GM21367 (cell line): ENCODE data around the gene YBEY.
"Not testable (repeated sequence)": the region's sequence is repeated elsewhere in the genome, so short reads cannot be mapped to it uniquely, and the experiment has no call there.

Source experiments
- ATAC-seq: cut with Tn5 transposase; IDR thresholded peaks from one replicate; pipeline ENCODE4 v1.9.1; 2021; ENCODE audit not compliant: unreplicated experiment

Gene YBEY, protein sequence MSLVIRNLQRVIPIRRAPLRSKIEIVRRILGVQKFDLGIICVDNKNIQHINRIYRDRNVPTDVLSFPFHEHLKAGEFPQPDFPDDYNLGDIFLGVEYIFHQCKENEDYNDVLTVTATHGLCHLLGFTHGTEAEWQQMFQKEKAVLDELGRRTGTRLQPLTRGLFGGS

DNA sequence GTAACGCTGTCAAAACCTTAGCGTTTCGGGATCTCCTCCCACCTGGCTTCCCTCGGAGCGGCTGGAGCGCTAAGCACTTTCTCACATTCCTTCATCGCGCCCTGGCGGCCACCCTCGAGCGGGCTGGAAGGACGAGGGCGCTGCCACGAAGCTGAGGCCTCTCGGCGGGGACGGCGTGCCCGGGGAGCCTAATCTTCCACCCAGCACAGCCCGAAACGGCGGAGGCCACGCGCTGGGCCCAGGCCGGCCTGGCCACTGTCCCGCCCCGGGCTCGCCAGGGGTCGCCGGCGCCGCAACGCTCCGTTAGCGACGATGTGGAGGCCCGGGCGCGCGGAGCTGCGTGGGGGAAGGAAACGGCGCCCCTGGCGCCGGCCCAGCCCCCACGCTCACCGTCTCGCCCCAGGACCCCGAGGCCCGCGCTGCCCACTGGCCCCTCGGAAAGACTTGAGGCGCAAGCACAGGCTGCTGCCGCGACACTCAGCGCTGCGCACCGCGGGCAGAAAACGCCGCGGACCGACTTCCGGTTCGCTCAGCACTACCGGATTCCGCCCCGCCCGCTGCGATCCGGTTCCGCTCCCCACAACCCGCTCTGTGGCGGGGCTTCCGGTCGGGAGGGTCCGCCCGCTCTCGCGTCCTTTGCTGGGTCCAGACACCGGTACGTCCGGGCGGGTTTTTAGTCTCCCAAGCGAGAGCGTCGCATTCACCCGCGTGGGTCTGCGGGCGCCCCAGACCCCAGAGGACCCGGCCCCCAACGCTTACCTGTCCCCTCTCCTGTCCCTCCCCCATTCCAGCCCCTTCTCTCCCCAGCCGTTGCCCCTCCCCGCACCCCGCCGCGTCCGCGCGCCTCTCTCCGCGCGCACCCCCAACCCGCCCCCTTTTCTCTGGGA is at the start of gene YBEY:
YBEY (plus strand) TSS at position 582 of the 887 bp plus-strand sequence. CDS start 572 bp downstream, outside the sequence.
- peak; percentile 73 for ATAC-seq

DNA sequence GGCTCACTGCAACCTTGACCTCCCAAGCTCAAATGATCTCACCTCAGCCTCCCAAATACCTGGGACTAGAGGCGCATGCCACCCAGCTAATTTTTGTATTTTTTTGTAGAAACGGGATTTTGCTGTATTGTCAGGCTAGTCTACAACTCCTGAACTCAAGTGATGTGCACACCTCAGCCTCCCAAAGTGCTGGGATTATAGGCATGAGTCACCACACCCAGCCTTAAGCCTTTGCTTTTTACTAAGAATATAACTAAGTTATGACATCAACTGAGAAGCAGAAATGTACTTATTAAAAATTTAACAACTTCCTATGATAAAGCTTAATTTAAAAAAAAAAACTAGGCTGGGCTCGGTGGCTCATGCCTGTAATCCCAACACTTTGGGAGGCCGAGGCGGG is 48.7 kb upstream of the YBEY start:
- no peak for ATAC-seq

DNA sequence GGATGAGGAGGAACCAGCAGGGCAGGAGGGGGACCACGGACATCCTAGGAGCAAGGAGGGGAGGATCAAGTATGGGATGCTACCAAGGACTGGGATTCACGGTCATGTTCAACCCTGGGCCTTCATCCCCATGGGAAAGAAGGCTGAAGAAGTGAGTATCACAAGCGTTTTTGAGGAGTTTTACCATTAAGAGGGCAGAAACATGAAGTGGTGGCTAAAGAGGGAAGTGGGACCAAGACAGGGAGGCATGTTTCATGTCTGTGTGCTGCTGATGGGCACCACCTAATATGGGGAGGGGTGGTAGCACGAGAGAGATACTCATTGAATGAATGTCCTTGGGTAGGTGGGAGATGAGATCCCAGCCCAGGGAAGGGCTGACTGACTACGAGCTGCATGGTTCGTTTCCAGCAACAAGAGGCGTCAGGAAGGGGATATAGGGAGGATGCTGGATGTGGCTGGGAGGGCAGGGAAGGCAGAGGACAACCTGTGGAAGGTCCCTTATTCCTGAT is 46.3 kb upstream of the YBEY start:
- ATAC-seq: no peak

DNA sequence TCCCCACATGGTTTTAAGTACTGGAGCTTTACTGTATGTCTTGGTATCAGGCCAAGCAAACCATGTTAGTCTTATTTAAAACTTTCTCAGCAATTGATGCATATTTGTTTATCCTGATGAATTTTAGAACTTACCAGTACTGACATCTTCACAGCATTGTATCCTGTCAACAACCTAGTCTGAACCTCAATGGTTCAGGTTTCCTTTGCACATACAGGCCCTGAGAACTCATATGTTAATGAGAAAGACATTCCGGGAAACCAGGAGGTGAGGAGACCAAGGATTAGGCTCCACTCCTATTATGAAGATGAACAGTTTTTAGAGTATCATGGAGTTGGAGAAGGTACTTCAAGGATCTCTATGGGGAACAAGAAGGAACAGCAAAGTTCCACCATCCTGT is 44.6 kb upstream of the YBEY start:
- ATAC-seq: not testable (repeated sequence)

DNA sequence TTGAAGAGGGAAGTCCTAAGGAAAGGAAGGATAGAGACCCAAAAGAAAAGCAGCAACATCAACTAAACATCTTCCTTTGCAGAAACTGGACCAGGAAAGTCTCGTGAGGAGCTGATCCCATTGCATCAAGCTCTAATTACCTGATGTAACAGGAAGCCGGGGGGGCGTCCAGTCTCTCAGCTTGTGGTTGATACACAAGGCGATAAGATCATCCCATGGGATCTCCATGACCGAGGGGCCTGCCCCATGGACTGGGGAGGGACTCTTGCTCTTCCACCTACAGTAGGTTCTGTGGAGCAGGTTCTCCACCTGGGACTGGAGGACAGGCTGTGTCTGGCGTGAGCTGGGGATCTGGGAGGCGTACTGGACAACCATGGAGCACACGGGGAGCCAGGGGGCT is 42.8 kb upstream of the YBEY start:
- no peak for ATAC-seq

DNA sequence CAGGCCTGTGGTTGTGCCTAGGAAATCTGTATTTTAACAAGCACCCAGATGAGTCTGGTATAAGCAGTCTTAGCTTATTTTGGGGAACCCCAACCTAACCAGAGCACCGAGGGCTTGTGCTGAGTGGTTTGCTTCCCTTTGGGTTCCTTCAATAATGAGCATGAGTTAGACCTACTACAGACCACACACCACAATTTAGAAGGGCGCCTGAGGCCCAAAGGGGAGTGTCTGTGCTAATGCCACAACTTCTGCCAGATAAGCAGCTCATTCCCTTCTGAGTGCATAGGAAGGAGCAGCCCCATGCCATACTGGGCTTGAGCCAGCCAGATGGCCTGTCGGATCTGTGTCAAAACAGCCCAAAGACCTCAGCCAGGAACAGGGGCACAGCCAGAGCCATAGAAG is 42.2 kb upstream of the YBEY start:
- ATAC-seq: no peak

DNA sequence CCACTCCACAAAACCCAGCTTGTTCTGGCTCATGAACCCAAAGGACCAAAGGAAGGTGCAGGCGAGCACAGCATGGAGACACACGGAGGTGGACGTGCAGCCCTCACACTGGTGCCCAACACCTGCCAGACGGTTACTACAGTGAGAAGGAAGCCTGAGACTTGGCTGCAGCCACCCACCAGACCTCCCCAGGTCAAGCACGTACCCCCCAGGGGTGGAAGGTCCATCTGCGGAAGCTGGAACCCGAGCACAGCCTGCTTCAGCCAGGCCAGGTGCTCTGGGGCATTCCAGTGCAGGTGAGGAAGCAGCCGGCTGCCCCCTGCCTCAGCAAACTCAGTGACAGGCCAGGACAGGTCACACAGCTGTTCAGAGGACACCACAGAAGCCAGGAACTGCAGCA is 41.5 kb upstream of the YBEY start:
- no peak for ATAC-seq

DNA sequence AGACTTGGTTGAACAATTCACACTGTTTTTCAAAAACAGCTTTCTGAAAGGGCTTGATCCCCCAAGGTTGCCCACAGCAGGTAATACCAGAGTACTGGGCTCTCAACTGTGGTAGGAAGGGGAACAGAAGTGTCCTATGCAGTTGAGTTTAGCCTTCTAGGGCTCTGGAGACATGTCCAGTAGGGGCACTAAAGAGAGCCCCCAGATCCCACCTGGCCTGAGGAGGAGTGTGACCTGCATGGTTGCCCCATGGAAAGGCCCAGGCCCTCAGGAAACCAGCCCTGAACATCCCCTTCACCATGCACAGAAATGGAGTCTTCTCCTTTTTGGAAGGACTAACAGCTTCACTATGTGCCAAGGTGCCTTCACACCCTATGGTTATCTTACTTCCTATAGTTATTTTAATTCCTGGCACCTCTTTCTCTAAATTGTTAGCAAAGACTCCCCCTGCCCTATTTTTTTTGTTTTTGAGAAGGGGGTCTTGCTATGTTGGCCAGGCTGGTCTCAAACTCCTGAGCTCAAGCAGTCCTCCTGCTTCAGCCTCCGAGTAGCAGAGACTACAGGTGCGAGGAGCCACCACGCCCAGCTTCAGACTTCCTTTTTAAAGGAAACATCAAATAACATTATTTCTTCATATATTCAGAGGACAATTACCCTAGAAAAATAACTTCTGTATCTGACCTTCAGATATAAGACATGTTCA is 40.8 kb upstream of the YBEY start:
- ATAC-seq: no peak

DNA sequence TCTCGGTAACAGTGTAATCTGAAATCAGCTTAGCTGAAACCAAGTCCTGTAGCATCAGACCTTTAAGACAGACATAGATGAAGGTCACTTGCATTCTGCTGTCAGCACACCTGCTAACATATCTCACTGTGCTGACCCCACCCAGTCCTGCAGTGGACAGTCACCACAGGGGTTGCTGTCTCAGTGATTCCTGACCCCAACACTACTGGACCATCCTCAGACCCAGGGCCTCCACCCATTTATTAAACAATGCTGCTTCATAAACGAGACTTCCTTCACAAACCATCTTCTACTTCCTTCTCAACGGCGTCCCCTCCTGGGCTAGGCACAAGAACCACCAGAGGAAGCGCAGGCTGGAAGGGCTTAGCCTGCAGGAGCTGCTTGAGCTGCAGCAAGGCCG is 39.8 kb upstream of the YBEY start:
- ATAC-seq: no peak

DNA sequence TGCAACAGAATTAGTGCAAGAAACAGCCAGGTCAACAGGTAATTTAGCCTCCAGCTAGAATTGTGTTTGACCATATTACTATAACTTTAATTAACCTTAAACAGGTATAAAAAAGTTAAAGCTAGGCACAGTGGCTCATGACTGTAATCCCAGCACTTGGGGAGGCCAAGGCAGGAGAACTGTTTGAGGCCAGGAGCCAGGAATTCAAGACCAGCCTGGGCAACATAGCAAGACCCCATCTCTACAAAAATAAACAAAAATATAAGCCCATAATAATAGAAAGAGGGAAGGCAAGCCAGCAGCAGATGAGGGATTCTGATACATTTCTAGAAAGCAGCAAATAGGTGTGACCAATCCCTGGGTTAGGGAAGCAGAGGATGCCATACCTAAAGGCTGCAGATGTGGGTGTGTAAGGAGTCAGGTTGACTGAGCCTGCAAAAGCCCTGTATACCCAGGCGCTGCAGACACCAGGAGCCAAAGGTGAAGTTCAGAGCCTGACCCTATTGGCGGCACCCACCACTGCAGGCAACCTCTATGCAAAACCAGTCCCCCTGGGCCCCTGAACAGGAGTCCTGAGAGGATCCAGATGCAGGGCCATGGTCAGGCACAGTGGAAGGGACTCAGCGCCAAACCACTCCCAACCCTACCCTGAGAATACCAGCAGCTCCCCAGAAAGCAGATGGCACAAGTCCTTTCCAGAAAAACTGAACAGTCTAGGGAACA is 38.3 kb upstream of the YBEY start:
- ATAC-seq: no peak

DNA sequence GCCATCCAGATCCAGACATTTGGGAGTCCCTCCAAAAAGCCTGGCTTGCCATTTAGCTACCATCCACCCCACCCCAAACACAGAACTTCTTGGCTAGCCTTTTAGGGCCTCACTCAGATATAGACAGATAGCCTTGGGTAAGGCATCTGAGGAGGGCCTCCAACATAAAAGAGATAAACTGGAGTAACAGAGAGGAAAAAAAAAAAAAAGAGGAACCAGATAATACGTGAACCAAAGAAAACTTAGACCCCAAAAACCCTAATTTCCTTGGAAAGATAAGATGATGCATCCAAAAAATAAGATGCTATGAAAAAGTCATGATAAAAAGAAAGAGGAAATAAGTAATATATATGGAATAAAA is 37.7 kb upstream of the YBEY start:
- no peak for ATAC-seq

DNA sequence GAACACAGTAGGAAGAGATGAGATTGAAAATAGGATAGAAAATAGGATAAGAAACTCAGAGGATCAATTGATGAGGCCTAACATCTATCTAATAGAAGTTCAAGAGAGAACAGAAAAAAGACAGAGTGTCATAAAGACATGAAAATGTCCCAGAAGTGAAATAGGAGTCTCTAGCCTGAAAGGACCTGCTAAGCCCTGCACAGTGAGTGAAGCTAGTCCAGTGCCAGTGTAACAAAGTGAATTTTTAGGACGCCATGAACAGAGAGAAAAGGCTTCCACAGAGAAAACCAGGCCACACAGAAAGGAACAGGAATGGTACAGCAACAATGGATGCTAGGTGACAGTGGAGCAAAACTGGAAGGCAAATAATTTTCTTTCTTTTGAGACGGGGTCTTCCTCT is 37.3 kb upstream of the YBEY start:
- ATAC-seq: no peak

DNA sequence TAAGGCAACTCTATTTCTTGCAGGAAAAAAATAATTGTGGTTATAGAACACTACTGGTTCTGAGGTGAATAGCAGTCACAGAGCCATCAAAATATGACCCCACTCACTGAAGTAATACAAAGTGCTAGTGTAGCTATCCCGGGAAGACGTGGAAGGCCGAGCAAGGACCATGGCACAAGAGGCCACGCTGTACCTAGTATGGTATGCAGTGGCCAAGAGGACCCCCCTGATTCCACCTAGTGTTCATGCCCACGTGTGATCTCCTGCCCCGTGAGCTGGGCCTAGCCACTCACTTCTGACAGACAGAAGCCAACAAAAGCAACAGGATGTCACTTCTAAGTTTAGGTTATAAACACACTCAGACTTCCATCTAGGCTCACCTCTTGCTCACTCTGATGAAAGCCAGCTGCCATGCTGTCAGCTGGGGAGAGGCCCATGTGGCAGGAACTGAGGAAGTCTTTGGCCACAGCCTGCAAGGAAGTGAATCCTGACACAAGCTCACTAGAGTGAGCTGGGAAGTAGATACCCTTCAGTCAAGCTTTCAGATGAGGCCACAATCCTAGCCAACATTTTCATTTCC is 35.9 kb upstream of the YBEY start:
- ATAC-seq: no peak

DNA sequence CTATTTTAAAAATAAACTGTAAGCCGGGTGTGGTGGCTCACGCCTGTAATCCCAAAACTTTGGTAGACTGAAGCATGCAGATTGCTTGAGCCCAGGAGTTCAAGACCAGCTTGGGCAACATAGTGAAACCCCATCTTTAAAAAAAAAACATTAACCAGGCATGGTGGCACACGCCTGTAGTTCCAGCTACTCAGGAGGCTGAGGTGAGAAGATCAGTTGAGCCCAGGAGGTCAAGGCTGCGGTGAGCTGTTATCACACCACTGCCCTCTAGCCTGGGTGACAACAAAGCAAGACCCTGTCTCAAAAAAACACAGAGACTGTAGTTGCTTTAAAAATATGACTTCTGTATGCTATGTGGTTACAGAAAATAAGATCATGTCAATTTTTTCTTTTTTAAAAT is 33.3 kb upstream of the YBEY start:
- no peak for ATAC-seq

DNA sequence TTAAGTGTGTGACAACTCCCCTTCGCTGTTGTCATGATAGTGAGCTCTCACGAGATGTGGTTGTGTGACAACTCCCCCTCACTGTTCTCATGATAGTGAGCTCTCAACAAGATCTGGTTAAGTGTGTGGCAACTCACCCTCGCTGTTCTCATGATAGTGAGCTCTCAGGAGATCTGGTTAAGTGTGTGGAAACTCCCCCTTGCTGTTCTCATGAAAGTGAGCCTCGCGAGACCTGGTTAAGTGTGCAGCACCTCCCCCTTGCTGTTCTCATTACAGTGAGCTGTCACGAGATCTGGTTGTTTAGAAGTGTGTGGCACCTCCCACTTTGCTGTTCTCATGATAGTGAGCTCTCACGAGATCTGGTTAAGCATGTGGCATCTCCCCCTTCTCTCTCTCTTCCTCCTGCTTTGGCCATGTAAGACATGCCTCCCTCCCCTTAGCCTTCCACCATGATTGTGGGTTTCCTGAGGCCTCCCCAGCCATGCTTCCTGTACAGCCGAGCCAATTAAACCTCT is 32.5 kb upstream of the YBEY start:
- no peak for ATAC-seq

DNA sequence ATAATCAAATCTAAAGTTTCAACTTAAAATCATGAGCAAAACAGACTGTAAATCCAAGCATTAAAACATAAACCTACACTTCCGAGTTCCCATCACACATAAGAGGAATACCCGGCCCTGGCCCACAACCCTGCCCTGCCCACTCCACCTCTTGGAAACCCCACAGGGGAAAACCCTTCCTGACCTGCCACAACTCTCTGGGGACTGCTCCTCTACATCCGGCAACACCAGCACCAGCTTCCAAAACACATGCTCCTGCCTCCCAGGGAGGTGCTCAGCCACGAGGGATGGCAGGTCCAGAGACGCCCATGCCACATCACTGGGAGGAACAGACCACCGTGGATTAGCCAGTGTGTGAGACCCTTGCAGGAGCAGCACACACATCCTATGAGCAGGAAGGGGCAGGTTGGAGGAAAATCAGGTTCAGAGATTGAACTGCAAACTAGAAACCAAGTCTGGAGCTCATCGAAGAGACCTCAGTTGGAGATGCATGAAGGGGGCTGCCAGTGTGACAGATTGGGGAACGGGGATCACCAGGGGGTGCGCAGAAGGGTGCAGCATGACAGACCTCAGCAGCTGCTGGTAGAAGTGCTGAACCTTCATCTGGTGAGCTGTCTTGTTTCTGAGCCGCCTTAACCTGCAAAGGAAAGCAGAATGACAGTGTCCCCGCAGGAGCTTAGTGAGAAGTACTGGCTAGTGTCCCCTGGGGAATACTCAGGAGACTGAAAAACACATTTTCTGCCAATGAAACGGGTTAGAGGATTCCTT is 31.8 kb upstream of the YBEY start:
- no peak for ATAC-seq

DNA sequence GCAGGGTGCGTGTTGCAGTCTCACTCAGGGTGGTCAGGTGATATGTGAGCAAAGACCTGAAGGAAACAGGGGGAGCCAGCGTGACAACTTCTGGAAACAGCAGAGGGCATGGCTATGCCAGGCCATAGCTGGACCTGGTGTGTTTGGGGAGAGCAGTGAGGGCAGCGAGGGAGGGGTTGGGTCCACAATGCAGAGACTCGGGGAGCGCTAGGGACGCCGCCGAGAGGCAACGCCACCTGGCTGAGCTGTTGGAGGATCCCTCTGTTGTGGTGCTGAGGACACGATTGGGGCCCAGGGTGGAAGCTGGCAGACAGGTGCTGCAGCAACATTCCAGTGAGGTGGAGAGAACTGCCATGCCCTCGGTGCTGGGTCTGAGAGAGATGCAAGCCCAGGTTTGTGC is 31.0 kb upstream of the YBEY start:
- no peak for ATAC-seq

DNA sequence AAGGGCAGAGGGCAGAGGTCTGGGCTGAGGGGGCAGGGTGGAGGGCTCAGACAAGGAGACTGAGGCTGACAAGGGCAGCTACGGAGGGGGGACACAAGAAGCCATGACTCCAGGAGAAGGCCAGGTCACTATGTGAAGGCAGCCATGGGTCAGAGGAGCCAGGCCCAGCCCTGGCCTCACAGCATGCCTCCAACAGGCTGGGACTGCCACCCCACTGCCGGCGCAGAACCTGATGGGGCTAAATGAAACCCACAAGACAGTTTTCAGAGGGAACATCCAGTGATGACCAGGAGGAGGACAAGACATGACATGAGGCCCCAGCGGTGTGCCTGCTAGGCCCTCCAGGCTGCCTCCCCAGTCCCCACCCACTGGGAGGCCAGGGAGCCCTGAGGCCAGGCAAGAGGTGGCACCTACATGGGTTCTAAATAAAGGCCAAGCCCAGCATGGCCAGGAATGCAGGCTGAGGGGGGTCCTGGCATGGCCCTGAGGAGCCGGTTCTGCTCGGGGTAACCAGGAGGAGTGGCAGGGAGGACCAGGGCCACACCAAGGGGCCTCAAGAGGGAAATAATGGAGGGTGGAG is 30.3 kb upstream of the YBEY start:
- ATAC-seq: no peak

DNA sequence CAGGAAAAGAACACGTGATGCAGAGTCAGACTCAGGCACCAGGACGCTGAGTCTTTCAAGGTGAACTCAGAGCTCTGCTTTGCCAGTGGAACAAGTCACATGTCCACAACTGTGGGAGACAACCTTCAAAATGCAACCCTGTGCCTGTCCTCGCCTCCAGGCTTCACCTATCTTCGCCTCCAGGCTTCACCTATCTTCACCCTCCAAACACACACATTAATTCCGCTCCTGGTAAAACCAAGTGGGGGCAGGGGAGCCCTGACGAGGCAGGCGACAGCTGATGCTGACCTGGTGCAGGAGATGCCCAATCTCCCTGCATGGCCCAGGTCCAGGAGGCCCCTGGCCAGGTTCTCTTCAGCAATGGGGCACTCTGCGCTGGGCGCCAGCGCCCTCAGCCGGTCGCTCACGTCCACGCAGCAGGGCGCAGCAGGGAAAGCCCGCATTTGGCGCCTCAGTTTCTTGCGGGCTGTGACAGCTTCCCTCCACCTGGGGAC is 29.6 kb upstream of the YBEY start:
- no peak for ATAC-seq
